ENCODE data around the gene UPF2.

DNA sequence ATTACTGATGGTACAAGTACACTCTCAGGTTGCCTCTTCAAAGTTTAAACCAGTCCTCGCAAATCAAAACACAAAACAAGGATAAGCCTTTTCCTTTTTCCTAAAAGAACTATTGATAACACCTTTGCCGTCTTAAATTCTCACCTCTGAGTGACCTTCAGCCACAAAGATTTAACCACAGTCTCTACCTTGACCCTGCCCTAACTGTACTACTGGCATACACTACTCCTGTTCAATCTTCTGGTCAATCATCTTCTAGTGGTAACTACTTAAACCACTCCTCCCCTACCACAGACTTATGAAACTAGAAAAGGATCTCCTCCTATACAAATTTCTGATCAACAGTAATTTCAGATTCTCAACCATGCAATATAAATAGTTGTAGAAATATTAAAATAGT lies 15.1 kb downstream of the UPF2 start:
- no peak for TF ChIP-seq EZH2 (IDR thresholded peaks at IDR 0.05; ENCODE audit: borderline replicate concordance, low read depth, low read length, poor library complexity, severe bottlenecking)
- TF ChIP-seq, protein P1, sequence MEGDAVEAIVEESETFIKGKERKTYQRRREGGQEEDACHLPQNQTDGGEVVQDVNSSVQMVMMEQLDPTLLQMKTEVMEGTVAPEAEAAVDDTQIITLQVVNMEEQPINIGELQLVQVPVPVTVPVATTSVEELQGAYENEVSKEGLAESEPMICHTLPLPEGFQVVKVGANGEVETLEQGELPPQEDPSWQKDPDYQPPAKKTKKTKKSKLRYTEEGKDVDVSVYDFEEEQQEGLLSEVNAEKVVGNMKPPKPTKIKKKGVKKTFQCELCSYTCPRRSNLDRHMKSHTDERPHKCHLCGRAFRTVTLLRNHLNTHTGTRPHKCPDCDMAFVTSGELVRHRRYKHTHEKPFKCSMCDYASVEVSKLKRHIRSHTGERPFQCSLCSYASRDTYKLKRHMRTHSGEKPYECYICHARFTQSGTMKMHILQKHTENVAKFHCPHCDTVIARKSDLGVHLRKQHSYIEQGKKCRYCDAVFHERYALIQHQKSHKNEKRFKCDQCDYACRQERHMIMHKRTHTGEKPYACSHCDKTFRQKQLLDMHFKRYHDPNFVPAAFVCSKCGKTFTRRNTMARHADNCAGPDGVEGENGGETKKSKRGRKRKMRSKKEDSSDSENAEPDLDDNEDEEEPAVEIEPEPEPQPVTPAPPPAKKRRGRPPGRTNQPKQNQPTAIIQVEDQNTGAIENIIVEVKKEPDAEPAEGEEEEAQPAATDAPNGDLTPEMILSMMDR (conservative IDR thresholded peaks at IDR 0.05; ENCODE audit: low read depth, low read length): no peak

Measured in A673 (cell line).